Panc1 (cell line): Measurements from ENCODE around the gene FAF2.

Experiments used
- POLR2AphosphoS5 ChIP-seq: IDR thresholded peaks from 2 replicates; pipeline ENCODE4 v1.6.1; 2012; ENCODE audit warnings: mild to moderate bottlenecking, low read depth, low read length, moderate library complexity
- SIN3A ChIP-seq: IDR thresholded peaks from 2 replicates; pipeline ENCODE4 v1.6.1; 2012; ENCODE audit warnings: low read depth, mild to moderate bottlenecking, low read length, moderate library complexity, borderline replicate concordance; ENCODE audit not compliant: insufficient read depth
- TCF7L2 ChIP-seq: IDR thresholded peaks from 2 replicates; pipeline ENCODE4 v1.6.1; 2011; ENCODE audit warnings: mild to moderate bottlenecking, low read depth, low read length, inconsistent platforms
- TF ChIP-seq, protein P1 (sequence below), 2 experiments: IDR thresholded peaks; 2 replicates each; pipeline ENCODE4 v1.6.1; 2011 to 2012; ENCODE audit warnings: low read depth in 2 of 2, control low read depth in 1 of 2, low read length in 1 of 2, mild to moderate bottlenecking in 1 of 2, moderate library complexity in 1 of 2; ENCODE audit not compliant: insufficient read depth in 1 of 2
- TF ChIP-seq, protein P2 (sequence below): fragments of 450-650 bp; IDR thresholded peaks from 2 replicates; pipeline ENCODE4 v1.5.1; 2017; ENCODE audit warnings: mild to moderate bottlenecking

DNA sequence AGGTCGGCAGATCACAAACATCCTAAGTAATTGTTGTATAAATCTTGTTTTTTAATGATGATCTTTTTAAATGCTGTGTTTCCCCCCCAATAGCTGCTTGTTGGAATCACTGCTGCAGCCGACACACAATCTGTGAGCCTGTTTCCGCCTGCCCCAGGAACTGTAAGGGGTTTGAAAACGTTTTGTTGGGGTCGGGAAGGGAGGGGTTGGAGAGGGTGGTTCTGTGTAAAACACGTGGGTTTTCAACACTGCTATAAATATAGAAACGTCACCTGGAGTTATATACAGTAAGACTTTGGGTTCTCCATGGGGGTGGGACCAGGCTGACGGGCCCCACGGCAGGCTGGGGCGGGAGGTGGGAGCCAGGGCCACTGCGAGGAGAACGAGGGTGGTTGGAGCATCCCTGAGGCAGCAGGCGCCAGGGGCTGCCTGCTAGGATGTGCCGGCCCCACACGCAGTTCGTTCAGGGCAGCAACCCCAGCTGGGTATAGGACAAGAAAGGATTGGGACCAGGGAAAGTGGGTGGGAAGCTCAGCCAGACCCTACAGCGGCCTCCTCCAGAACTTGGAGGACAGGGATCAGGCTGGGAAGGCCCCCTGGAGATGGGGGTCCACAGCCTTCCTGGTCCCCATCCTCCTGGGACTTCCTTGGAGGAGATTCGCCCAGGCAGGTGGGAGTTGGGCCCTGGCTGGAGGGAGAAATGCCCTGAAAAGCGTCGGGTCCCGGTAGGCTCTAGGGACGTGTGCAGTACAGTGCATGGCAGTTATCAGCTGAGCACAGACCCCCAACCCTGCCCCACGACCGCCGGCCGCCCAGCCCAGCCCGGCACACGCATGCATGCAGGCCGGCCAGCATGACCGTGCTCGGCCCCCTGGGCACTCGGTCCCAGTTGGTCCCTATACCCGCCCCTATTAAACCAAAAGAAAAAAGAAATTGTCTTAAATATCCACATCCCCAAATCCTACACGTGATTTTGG, 79.3 kb downstream of the FAF2 start:
- TF ChIP-seq, protein P1, sequence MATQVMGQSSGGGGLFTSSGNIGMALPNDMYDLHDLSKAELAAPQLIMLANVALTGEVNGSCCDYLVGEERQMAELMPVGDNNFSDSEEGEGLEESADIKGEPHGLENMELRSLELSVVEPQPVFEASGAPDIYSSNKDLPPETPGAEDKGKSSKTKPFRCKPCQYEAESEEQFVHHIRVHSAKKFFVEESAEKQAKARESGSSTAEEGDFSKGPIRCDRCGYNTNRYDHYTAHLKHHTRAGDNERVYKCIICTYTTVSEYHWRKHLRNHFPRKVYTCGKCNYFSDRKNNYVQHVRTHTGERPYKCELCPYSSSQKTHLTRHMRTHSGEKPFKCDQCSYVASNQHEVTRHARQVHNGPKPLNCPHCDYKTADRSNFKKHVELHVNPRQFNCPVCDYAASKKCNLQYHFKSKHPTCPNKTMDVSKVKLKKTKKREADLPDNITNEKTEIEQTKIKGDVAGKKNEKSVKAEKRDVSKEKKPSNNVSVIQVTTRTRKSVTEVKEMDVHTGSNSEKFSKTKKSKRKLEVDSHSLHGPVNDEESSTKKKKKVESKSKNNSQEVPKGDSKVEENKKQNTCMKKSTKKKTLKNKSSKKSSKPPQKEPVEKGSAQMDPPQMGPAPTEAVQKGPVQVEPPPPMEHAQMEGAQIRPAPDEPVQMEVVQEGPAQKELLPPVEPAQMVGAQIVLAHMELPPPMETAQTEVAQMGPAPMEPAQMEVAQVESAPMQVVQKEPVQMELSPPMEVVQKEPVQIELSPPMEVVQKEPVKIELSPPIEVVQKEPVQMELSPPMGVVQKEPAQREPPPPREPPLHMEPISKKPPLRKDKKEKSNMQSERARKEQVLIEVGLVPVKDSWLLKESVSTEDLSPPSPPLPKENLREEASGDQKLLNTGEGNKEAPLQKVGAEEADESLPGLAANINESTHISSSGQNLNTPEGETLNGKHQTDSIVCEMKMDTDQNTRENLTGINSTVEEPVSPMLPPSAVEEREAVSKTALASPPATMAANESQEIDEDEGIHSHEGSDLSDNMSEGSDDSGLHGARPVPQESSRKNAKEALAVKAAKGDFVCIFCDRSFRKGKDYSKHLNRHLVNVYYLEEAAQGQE (IDR thresholded peaks at IDR 0.05; ENCODE audit: insufficient read depth in 1 of 2, low read depth in 2 of 2, low read length in 1 of 2) = no peak
- TF ChIP-seq, protein P2, sequence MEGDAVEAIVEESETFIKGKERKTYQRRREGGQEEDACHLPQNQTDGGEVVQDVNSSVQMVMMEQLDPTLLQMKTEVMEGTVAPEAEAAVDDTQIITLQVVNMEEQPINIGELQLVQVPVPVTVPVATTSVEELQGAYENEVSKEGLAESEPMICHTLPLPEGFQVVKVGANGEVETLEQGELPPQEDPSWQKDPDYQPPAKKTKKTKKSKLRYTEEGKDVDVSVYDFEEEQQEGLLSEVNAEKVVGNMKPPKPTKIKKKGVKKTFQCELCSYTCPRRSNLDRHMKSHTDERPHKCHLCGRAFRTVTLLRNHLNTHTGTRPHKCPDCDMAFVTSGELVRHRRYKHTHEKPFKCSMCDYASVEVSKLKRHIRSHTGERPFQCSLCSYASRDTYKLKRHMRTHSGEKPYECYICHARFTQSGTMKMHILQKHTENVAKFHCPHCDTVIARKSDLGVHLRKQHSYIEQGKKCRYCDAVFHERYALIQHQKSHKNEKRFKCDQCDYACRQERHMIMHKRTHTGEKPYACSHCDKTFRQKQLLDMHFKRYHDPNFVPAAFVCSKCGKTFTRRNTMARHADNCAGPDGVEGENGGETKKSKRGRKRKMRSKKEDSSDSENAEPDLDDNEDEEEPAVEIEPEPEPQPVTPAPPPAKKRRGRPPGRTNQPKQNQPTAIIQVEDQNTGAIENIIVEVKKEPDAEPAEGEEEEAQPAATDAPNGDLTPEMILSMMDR = no peak
- TF ChIP-seq POLR2AphosphoS5 (no peak), TCF7L2 (no peak), SIN3A (no peak)
